Measurements from ENCODE around the gene LRRC4.

Gene LRRC4

GRCh38 chr7:128030654-128031611 lies at the start of gene LRRC4:
Gene LRRC4, minus strand, starts transcription at chr7:128031437. Its CDS starts 797 bp downstream, at chr7:128030640.
- DNase-seq = peak; percentile 31

- DNase-seq = no peak
Observed at GRCh38 chr7:128080169-128080568, 48.9 kb upstream of the LRRC4 start.

GRCh38 chr7:128078309-128078708 lies 47.1 kb upstream of the LRRC4 start:
- no peak for DNase-seq

GRCh38 chr7:128076796-128077271 lies 45.6 kb upstream of the LRRC4 start:
- no peak for DNase-seq

GRCh38 chr7:128076196-128076795 lies 45.1 kb upstream of the LRRC4 start:
- no peak for DNase-seq

- no peak for DNase-seq
Observed at GRCh38 chr7:128075242-128076095, 44.2 kb upstream of the LRRC4 start.

- DNase-seq = no peak
Observed at GRCh38 chr7:128074736-128075135, 43.5 kb upstream of the LRRC4 start.

GRCh38 chr7:128074336-128074735 lies 43.1 kb upstream of the LRRC4 start:
- no peak for DNase-seq

GRCh38 chr7:128073671-128074310 lies 42.6 kb upstream of the LRRC4 start:
- DNase-seq = no peak

- DNase-seq = no peak
Observed at GRCh38 chr7:128071801-128072200, 40.6 kb upstream of the LRRC4 start.

GRCh38 chr7:128071376-128071775 lies 40.1 kb upstream of the LRRC4 start:
- DNase-seq = no peak

GRCh38 chr7:128069373-128070364 lies 38.4 kb upstream of the LRRC4 start:
- no peak for DNase-seq

- no peak for DNase-seq
Observed at GRCh38 chr7:128068785-128069184, 37.5 kb upstream of the LRRC4 start.

- no peak for DNase-seq
Observed at GRCh38 chr7:128067983-128068382, 36.7 kb upstream of the LRRC4 start.

GRCh38 chr7:128066858-128067257 lies 35.6 kb upstream of the LRRC4 start:
- DNase-seq = no peak

- DNase-seq = no peak
Observed at GRCh38 chr7:128066395-128066794, 35.2 kb upstream of the LRRC4 start.

- no peak for DNase-seq
Observed at GRCh38 chr7:128065872-128066271, 34.6 kb upstream of the LRRC4 start.

- no peak for DNase-seq
Observed at GRCh38 chr7:128063088-128063487, 31.9 kb upstream of the LRRC4 start.

- DNase-seq = no peak
Observed at GRCh38 chr7:128060018-128060417, 28.8 kb upstream of the LRRC4 start.

GRCh38 chr7:128059143-128059988 lies 28.1 kb upstream of the LRRC4 start:
- no peak for DNase-seq
